Thyroid gland (tissue), 4 donors: ENCODE data around the gene FCHSD2.

Source experiments
- CTCF ChIP-seq, 6 experiments: fragments of 200-600 bp in 3 of 6; fragments of 450-650 bp in 3 of 6; sonication (generic) in 3 of 6; IDR thresholded peaks; one replicate each; pipeline ENCODE4 v1.5.1; 2016 to 2019; ENCODE audit warnings: antibody characterized with exemption in 6 of 6, mild to moderate bottlenecking in 2 of 6, inconsistent platforms in 1 of 6, moderate library complexity in 1 of 6
- POLR2A ChIP-seq, 2 donors: fragments of 450-650 bp; IDR thresholded peaks; one replicate each; pipeline ENCODE4 v1.6.1; 2017; ENCODE audit warnings: antibody characterized with exemption in 2 of 2, mild to moderate bottlenecking in 2 of 2, moderate library complexity in 1 of 2

- TF ChIP-seq POLR2A (IDR thresholded peaks at IDR 0.05) (no peak), CTCF (IDR thresholded peaks at IDR 0.05) (no peak)
Measured at GRCh38 chr11:72989727-72990126, 152.4 kb downstream of the FCHSD2 start.
